ENCODE measurements around the gene ANKS1B. TPM values are rescaled to one million over a fixed set of nuclear protein-coding genes. Genes with fewer than 3 reads are reported as not detected.
"Not testable (repeated sequence)": the region's sequence is repeated elsewhere in the genome, so short reads cannot be mapped to it uniquely, and the experiment has no call there.

The ANKS1B gene
- total RNA-seq, 1 donor: 47.0 TPM

DNA sequence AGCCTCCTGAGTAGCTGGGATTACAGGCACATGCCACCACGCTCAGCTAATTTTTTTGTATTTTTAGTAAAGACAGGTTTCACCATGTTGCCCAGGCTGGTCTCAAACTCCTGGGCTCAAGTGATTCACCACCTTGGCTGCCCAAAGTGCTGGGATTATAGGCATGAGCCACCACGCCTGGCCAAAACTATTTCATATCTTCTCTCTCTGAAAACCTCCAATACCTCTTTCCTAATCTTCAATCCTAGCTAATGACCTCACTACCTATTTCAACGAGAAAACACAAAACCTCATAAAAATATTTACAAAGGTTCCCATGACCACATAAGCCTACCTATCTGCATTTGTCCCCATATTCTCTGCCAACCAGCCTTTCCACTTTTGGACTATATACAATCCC, 32.3 kb upstream of the ANKS1B start:
- TF ChIP-seq, protein P1, sequence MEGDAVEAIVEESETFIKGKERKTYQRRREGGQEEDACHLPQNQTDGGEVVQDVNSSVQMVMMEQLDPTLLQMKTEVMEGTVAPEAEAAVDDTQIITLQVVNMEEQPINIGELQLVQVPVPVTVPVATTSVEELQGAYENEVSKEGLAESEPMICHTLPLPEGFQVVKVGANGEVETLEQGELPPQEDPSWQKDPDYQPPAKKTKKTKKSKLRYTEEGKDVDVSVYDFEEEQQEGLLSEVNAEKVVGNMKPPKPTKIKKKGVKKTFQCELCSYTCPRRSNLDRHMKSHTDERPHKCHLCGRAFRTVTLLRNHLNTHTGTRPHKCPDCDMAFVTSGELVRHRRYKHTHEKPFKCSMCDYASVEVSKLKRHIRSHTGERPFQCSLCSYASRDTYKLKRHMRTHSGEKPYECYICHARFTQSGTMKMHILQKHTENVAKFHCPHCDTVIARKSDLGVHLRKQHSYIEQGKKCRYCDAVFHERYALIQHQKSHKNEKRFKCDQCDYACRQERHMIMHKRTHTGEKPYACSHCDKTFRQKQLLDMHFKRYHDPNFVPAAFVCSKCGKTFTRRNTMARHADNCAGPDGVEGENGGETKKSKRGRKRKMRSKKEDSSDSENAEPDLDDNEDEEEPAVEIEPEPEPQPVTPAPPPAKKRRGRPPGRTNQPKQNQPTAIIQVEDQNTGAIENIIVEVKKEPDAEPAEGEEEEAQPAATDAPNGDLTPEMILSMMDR (IDR thresholded peaks at IDR 0.05; ENCODE audit: insufficient read depth, low read length): no peak
- no peak for DNase-seq (ENCODE audit: low read depth)

DNA sequence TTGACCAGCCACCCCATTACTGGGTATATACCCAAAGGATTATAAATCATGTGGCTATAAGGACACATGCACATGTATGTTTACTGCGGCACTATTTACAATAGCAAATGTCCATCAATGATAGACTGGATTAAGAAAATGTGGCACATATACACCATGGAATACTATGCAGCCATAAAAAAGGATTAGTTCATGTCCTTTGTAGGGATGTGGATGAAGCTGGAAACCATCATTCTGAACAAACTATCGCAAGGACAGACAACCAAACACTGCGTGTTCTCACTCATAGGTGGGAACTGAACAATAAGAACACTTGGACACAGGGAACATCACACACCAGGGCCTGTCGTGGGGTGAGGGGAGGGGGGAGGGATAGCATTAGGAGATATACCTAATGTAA, 31.6 kb upstream of the ANKS1B start:
- DNase-seq (ENCODE audit: low read depth); H3K4me3 ChIP-seq (ENCODE audit: low read depth, low read length): not testable (repeated sequence)

More for the DNA sequence above, 32.3 kb upstream of the ANKS1B start:
- H3K4me3 ChIP-seq (ENCODE audit: low read depth, low read length): no peak overlapping the region

DNA sequence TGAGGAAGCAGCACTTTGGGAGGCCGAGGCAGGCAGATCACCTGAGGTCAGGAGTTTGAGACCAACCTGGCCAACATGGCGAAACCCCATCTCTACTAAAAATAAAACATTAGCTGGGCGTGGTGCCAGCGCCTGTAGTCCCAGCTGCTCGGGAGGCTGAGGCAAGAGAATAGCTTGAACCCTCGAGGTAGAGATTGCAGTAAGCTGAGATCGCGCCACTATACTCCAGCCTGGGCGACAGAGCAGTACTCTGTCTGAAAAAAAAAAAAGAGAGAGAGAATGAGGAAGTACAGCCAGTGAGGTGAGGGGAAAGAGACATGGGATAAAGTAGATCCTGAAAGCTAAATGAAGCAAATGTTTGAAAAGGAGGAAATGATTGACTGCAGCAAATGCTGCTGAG, 21.1 kb upstream of the ANKS1B start:
- DNase-seq (ENCODE audit: low read depth); H3K4me3 ChIP-seq (ENCODE audit: low read depth, low read length): not testable (repeated sequence)

DNA sequence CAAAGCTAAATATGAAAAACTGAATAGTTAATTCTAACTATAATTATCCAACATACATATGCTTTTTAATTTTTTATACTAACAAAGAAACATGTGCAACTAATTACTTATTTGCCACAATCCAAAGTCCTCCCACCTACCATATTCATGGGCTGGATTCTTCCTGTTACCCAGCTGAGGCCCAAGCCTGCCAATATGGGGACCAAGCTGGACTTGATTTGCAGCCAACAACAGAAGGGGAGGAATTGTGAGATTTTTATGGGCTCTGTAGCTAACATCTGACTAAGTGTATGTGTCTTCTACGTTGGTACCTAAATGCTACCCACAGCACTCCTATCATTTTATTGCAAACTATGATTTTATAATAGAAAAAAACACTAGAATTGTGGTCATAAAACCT, 13.1 kb upstream of the ANKS1B start:
- no peak overlapping the region for H3K4me3 ChIP-seq (ENCODE audit: low read depth, low read length)
- TF ChIP-seq, protein P1 (IDR thresholded peaks at IDR 0.05; ENCODE audit: insufficient read depth, low read length): no peak
- DNase-seq (ENCODE audit: low read depth): no peak

DNA sequence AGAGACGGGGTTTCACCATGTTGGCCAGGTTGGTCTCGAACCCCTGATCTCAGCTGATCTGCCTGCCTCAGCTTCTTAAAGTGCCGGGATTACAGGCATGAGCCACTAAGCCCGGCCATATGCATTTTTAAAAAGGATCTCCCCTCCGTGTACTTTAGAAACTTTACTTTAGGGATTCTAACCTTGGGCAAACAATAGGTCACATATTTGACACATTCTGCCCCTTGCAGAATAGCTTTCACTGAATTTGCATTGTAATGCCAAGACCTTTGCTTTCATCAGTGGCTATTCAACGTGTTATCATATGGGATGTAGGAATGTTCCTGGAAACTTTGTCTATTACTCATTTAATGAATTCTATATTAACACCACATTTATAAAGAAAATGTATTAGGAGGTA, 11.4 kb upstream of the ANKS1B start:
- no peak for DNase-seq (ENCODE audit: low read depth)
- TF ChIP-seq, protein P1 (IDR thresholded peaks at IDR 0.05; ENCODE audit: insufficient read depth, low read length): no peak
- H3K4me3 ChIP-seq (ENCODE audit: low read depth, low read length): no peak overlapping the region

DNA sequence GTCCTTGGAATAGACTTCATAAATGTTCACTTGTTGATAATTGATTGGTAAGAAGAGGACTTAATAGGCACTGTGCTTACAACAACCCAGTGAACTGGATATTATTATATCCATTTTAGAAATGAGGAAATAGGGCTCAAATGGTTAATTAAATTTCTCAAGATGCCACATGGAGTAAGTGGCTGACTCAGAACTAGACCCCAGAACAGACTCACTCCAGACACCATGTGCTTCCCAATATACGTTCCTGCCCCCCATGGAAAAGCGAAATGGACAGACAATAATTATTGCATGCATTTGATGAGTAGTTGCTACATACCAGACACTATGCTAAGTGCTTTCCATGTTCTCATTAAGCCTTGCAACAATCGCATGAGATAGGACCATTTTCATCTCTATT, 895 bp upstream of the ANKS1B start:
- H3K4me3 ChIP-seq (ENCODE audit: low read depth, low read length): peak overlapping the region; percentile 69
- TF ChIP-seq, protein P1 (IDR thresholded peaks at IDR 0.05; ENCODE audit: insufficient read depth, low read length): no peak

DNA sequence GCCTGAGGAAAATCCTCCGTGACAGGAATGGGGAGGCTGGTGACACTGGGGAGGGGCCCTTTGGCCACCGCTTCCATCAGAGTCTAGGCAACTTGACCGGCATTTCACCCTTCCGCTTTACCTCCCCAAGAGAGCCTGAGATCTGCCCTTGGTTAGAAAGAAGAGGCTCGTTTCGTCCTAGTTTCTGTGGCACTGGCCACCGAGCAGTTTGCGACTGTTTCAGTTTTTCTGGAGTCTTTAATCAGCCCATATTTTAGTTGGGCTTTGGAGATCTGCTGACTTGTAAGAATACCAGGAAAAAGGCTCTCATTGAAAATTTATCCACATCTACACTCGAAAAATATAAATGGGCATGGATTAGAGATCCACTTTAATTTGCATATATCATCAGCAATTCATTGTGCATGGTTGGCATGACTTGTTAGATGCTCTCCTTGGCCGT, 414 bp upstream of the ANKS1B start:
- peak; percentile 17 for DNase-seq (ENCODE audit: low read depth)
- TF ChIP-seq, protein P1 (IDR thresholded peaks at IDR 0.05; ENCODE audit: insufficient read depth, low read length): no peak
- H3K4me3 ChIP-seq (ENCODE audit: low read depth, low read length): peak overlapping the region; percentile 69

More for the DNA sequence above, 895 bp upstream of the ANKS1B start:
- no peak for DNase-seq (ENCODE audit: low read depth)

DNA sequence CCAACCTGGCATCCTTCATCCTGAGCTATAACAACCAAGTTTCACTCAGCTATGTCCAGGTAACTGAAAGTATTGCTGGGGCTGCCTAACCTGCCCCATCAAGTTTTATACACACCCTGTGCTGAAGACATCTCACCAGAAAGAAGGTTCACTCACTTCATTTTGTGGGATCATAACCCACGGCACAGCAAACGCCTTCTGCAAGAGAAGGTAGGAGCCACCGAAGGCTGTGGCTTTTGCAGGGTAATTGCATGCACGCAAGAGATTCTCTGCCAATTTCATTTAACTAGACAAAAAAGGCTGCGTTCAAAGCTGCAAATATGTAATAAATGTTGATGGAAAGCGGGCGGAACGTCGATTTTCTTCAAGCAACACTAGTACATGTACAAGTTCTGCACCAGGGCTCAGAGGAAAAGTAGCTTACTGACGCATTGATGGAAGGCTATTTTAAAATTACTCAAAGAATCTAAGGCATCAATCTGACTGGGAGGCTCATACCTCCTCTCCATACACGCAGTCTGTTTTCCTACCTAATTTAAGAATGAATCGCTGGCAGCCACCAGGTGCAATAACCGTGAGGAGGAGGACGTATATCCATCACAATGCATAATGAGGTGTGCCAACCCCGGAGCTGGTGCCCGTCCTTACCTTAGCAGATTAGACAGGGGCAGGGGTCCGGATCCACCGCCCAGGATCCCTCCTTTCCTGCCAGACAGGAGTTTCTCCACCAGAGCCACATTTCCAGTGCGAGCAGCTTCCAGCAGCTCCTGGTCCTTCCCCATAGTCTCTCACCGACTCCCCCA, 1.1 kb downstream of the ANKS1B start:
- TF ChIP-seq, protein P1 (IDR thresholded peaks at IDR 0.05; ENCODE audit: insufficient read depth, low read length): no peak
- peak; percentile 6 for DNase-seq (ENCODE audit: low read depth)
- peak overlapping the region; percentile 34 for H3K4me3 ChIP-seq (ENCODE audit: low read depth, low read length)

All from fibroblast of the aortic adventitia (primary cell).